Lung (tissue), 12 donors: ENCODE measurements around the gene PDE2A. TPM values are rescaled to one million over a fixed set of nuclear protein-coding genes. Genes with fewer than 3 reads are reported as not detected.

Experiments
- ATAC-seq: fragments of 200-7000 bp; cut with Tn5 transposase; one replicate; pipeline ENCODE4 v1.9.1; 2020; ENCODE audit warnings: moderate number of reproducible peaks; ENCODE audit not compliant: insufficient read depth, low FRiP score
- DNase-seq, 3 donors: peaks; one replicate each; pipeline ENCODE4 v3.0.0-alpha.2; 2013 to 2017
- H3K27ac ChIP-seq, 2 donors: one replicate each; pipeline ENCODE4 v1.5.1; 2013; ENCODE audit warnings: mild to moderate bottlenecking in 2 of 2, moderate library complexity in 2 of 2, control low read depth in 1 of 2, inconsistent platforms in 1 of 2, low read depth in 1 of 2, low read length in 1 of 2
- H3K27me3 ChIP-seq, 3 donors: one replicate each; pipeline ENCODE4 v1.5.1; 2013; ENCODE audit warnings: low read length in 2 of 3; ENCODE audit not compliant: control insufficient read depth in 3 of 3, insufficient read depth in 3 of 3
- H3K36me3 ChIP-seq, 4 donors: one replicate each; pipeline ENCODE4 v1.5.1; 2013; ENCODE audit warnings: low read length in 4 of 4, mild to moderate bottlenecking in 1 of 4, moderate library complexity in 1 of 4; ENCODE audit not compliant: control insufficient read depth in 4 of 4, insufficient read depth in 4 of 4
- H3K4me1 ChIP-seq, 5 donors: one replicate each; pipeline ENCODE4 v1.5.1; 2013; ENCODE audit warnings: low read length in 5 of 5, mild to moderate bottlenecking in 2 of 5, moderate library complexity in 1 of 5; ENCODE audit not compliant: control insufficient read depth in 5 of 5, insufficient read depth in 5 of 5
- H3K4me3 ChIP-seq: one replicate; pipeline ENCODE4 v1.5.1; 2013; ENCODE audit warnings: mild to moderate bottlenecking, control low read depth, moderate library complexity
- H3K9ac ChIP-seq, 2 donors: one replicate each; pipeline ENCODE4 v1.5.1; 2013; ENCODE audit warnings: low read length in 2 of 2, control low read depth in 1 of 2; ENCODE audit not compliant: insufficient read depth in 1 of 2
- H3K9me3 ChIP-seq, 4 donors: one replicate each; pipeline ENCODE4 v1.5.1; 2013; ENCODE audit warnings: low read length in 3 of 4, mild to moderate bottlenecking in 1 of 4, moderate library complexity in 1 of 4; ENCODE audit not compliant: control insufficient read depth in 4 of 4, insufficient read depth in 3 of 4
- CTCF ChIP-seq: IDR thresholded peaks from 2 replicates; pipeline ENCODE4 v1.5.1; 2012; ENCODE audit warnings: mild to moderate bottlenecking; ENCODE audit errors: control extremely low read depth, extremely low read depth
- WGBS, 2 donors: extraction: QIAGEN DNeasy Blood & Tissue Kit; methylation state at CpG; one replicate each; pipeline ENCODE4 v1.1.7; 2013; 5-methylcytosine and 5-hydroxymethylcytosine counted together
- polyA plus RNA-seq, 2 donors: library from polyadenylated mRNA; stranded (reverse); fragments of 200-250 nt; gene quantifications; one replicate each; pipeline ENCODE4 v1.2.1, GENCODE V29; 2013
- total RNA-seq, 2 donors: library from RNA; depleted of rRNA in 1 of 2; stranded (reverse); fragments of >200 nt in 1 of 2; gene quantifications; one replicate each; pipeline ENCODE4 v1.2.1, GENCODE V29; 2014 to 2021
- donor health status: control.
- donor health status: control.
- donor health status: Bipolar disorder and iron deficiency.
- donor health status: healthy.
- donor health status: DM: yes; HTN: yes; CAD: no.

Gene PDE2A
- total and polyA plus RNA-seq, 4 donors = 7.7 to 20.5 (median 12.7) TPM

- no peak for TF ChIP-seq CTCF
- no peak overlapping the region for H3K9ac ChIP-seq
- H3K27ac ChIP-seq = no peak overlapping the region
- ATAC-seq (no peak), DNase-seq (no peak)
- WGBS, 2 donors = 61 to 70% methylated on average over 9 of the region's 9 CpGs
- no peak overlapping the region for H3K4me3 ChIP-seq
- H3K4me1 ChIP-seq = peaks cover 0 to 3% (median 0%) of the 10 kb centered on the region in 5 donors
- H3K27me3 ChIP-seq = peaks cover 0 to 8% (median 0%) of the 10 kb centered on the region in 3 donors
- no peaks in the 10 kb centered on the region for H3K36me3 ChIP-seq
- H3K9me3 ChIP-seq = no peaks in the 10 kb centered on the region
These were observed 127.4 kb downstream of the PDE2A start for GRCh38 chr11:72546866-72547265.

- no peak for TF ChIP-seq CTCF
- no peak overlapping the region for H3K9ac ChIP-seq
- no peaks in the 10 kb centered on the region for H3K9me3 ChIP-seq
- H3K4me3 ChIP-seq = no peak overlapping the region
- H3K36me3 ChIP-seq = no peaks in the 10 kb centered on the region
- DNase-seq (no peak), ATAC-seq (no peak)
- 90 to 94% methylated on average over 4 of the region's 4 CpGs for WGBS, 2 donors
- no peak overlapping the region for H3K27ac ChIP-seq
- H3K27me3 ChIP-seq = peaks cover 0 to 8% (median 3%) of the 10 kb centered on the region in 3 donors
- peaks cover 0 to 3% (median 0%) of the 10 kb centered on the region in 5 donors for H3K4me1 ChIP-seq
These were observed 129.6 kb downstream of the PDE2A start for GRCh38 chr11:72544589-72544988.

- Histone ChIP-seq H3K4me3 (no peak overlapping the region), H3K27me3 (peaks cover 0 to 8% (median 3%) of the 10 kb centered on the region in 3 donors), H3K27ac (no peak overlapping the region), H3K9ac (no peak overlapping the region), H3K36me3 (no peaks in the 10 kb centered on the region), H3K4me1 (peaks cover 0 to 3% (median 0%) of the 10 kb centered on the region in 5 donors), H3K9me3 (no peaks in the 10 kb centered on the region)
- no peak for TF ChIP-seq CTCF
- DNase-seq = no peak
- ATAC-seq = no peak
- 87 to 93% methylated on average over 6 of the region's 6 CpGs for WGBS, 2 donors
These were observed 130.2 kb downstream of the PDE2A start for GRCh38 chr11:72543849-72544542.
